SK-N-SH (cell line): Measurements from ENCODE around the gene EYA2. TPM values are rescaled to one million over a fixed set of nuclear protein-coding genes. Genes with fewer than 3 reads are reported as not detected.

Source experiments
- CTCF ChIA-PET: fragments of 300-600, 350-600 bp; formaldehyde crosslinking; extraction: SDS; loops from one replicate; lab custom pipeline; 2021; lab: Yijun Ruan, JAX
- POLR2A ChIA-PET: fragments of 350-600 bp; sonication (Branson Sonifier 250); formaldehyde crosslinking; extraction: SDS; loops from one replicate; lab custom pipeline; 2020; ENCODE audit warnings: antibody characterized with exemption, inconsistent platforms; lab: Yijun Ruan, JAX
- DNase-seq: peaks from one replicate; pipeline ENCODE4 v3.0.0; 2012
- H2AFZ ChIP-seq: fragments of 200-600 bp; sonication (generic); 2 replicates; pipeline ENCODE4 v1.8.1; 2016; ENCODE audit warnings: antibody characterized with exemption, mild to moderate bottlenecking, low read depth
- H3F3A ChIP-seq: fragments of 200-600 bp; sonication (generic); replicated peaks from 2 replicates; pipeline ENCODE3; 2016; ENCODE audit warnings: antibody characterized with exemption, mild to moderate bottlenecking; ENCODE audit not compliant: insufficient read depth
- H3K27ac ChIP-seq, 2 experiments: fragments of 200-500 bp in 1 of 2; fragments of 200-600 bp in 1 of 2; sonication (Bioruptor generic) in 1 of 2; sonication (generic), shearing (Covaris generic) in 1 of 2; 2 replicates each; pipeline versions ENCODE4 v1.5.1 to v1.6.1; 2014 to 2016; ENCODE audit warnings: low read depth in 2 of 2, inconsistent platforms in 1 of 2, low read length in 1 of 2, mild to moderate bottlenecking in 1 of 2, mixed read lengths in 1 of 2
- H3K27me3 ChIP-seq: fragments of 200-600 bp; sonication (generic), shearing (Covaris generic); 2 replicates; pipeline ENCODE4 v1.6.1; 2016; ENCODE audit warnings: mixed run types; ENCODE audit not compliant: insufficient read depth
- H3K36me3 ChIP-seq, 2 experiments: fragments of 200-500 bp in 1 of 2; fragments of 200-600 bp in 1 of 2; sonication (Bioruptor generic) in 1 of 2; sonication (generic) in 1 of 2; replicated peaks in 1 of 2; 2 replicates each; pipeline versions ENCODE3 to v1.5.1; 2014 to 2016; ENCODE audit warnings: low read length in 1 of 2, mild to moderate bottlenecking in 1 of 2; ENCODE audit not compliant: insufficient read depth in 2 of 2, control insufficient read depth in 1 of 2
- H3K4me1 ChIP-seq, 2 experiments: fragments of 200-500 bp in 1 of 2; fragments of 200-600 bp in 1 of 2; sonication (Bioruptor generic) in 1 of 2; sonication (generic), shearing (Covaris generic) in 1 of 2; 2 replicates each; pipeline versions ENCODE4 v1.5.1 to v1.6.1; 2014 to 2016; ENCODE audit warnings: low read depth in 1 of 2, low read length in 1 of 2, mixed run types in 1 of 2; ENCODE audit not compliant: insufficient read depth in 2 of 2, control insufficient read depth in 1 of 2
- H3K4me2 ChIP-seq: fragments of 200-600 bp; sonication (generic), shearing (Covaris generic); 2 replicates; pipeline ENCODE4 v1.6.1; 2017; ENCODE audit warnings: mixed run types
- H3K4me3 ChIP-seq, 2 experiments: fragments of 200-500 bp in 1 of 2; fragments of 200-600 bp in 1 of 2; sonication (Bioruptor generic) in 1 of 2; sonication (generic), shearing (Covaris generic) in 1 of 2; 2 replicates each; pipeline versions ENCODE4 v1.5.1 to v1.8.1; 2014 to 2016; ENCODE audit warnings: low read depth in 2 of 2, inconsistent platforms in 1 of 2, low read length in 1 of 2, mild to moderate bottlenecking in 1 of 2, mixed read lengths in 1 of 2, moderate library complexity in 1 of 2
- H3K79me2 ChIP-seq: fragments of 200-600 bp; sonication (generic); 2 replicates; pipeline ENCODE4 v1.8.1; 2017; ENCODE audit warnings: mild to moderate bottlenecking; ENCODE audit not compliant: insufficient read depth
- H3K9ac ChIP-seq: fragments of 200-600 bp; sonication (generic); 2 replicates; pipeline ENCODE4 v1.6.1; 2017; ENCODE audit warnings: mixed run types
- H3K9me2 ChIP-seq: fragments of 200-600 bp; sonication (generic); 2 replicates; pipeline ENCODE4 v1.6.1; 2017; ENCODE audit warnings: mixed run types
- H3K9me3 ChIP-seq: fragments of 200-600 bp; sonication (generic); 2 replicates; pipeline ENCODE4 v1.6.1; 2017; ENCODE audit warnings: mixed run types, mild to moderate bottlenecking, moderate library complexity
- H4K20me1 ChIP-seq: fragments of 200-600 bp; sonication (generic); 2 replicates; pipeline ENCODE4 v1.6.1; 2017; ENCODE audit warnings: mild to moderate bottlenecking, mixed run types; ENCODE audit not compliant: insufficient read depth
- ELF1 ChIP-seq: IDR thresholded peaks from 2 replicates; pipeline ENCODE4 v1.4.0; 2012
- EP300 ChIP-seq, 2 experiments: IDR thresholded peaks; 2 replicates each; pipeline versions ENCODE4 v1.4.0 to v1.6.1; 2012; ENCODE audit warnings: borderline replicate concordance in 1 of 2, low read depth in 1 of 2, low read length in 1 of 2
- EZH2phosphoT487 ChIP-seq: fragments of 200-600 bp; sonication (generic); IDR thresholded peaks from 2 replicates; pipeline ENCODE4 v1.6.1; 2017; ENCODE audit warnings: low read depth, mixed run types, mild to moderate bottlenecking, antibody characterized with exemption, moderate library complexity, borderline replicate concordance
- FOSL2 ChIP-seq: IDR thresholded peaks from 2 replicates; pipeline ENCODE4 v1.4.0; 2012; ENCODE audit warnings: low read depth, mild to moderate bottlenecking, moderate library complexity, borderline replicate concordance
- GABPA ChIP-seq: IDR thresholded peaks from 2 replicates; pipeline ENCODE4 v1.4.0; 2012; ENCODE audit warnings: low read depth, mild to moderate bottlenecking
- GATA2 ChIP-seq: sonication (generic); formaldehyde crosslinking; IDR thresholded peaks from 2 replicates; pipeline ENCODE4 v1.5.0; 2020; ENCODE audit warnings: mild to moderate bottlenecking, missing genetic modification reagents
- IRF3 ChIP-seq: fragments of 150-350 bp; IDR thresholded peaks from 2 replicates; pipeline ENCODE4 v1.6.1; 2016; ENCODE audit warnings: mild to moderate bottlenecking, low read depth, low read length
- MAX ChIP-seq: IDR thresholded peaks from 2 replicates; pipeline ENCODE4 v1.4.0; 2012; ENCODE audit warnings: low read depth
- MEF2A ChIP-seq: IDR thresholded peaks from 2 replicates; pipeline ENCODE4 v1.4.0; 2012; ENCODE audit warnings: low read depth, borderline replicate concordance
- MXI1 ChIP-seq: IDR thresholded peaks from 2 replicates; pipeline ENCODE4 v1.6.1; 2012; ENCODE audit warnings: mild to moderate bottlenecking, low read depth, low read length, improper control_type of control experiment
- NRF1 ChIP-seq: IDR thresholded peaks from 2 replicates; pipeline ENCODE4 v1.6.1; 2012; ENCODE audit warnings: low read depth, mild to moderate bottlenecking, low read length
- RCOR1 ChIP-seq: fragments of 150-350 bp; IDR thresholded peaks from 2 replicates; pipeline ENCODE4 v1.6.1; 2017; ENCODE audit warnings: antibody characterized with exemption, low read length
- SIN3A ChIP-seq: IDR thresholded peaks from 2 replicates; pipeline ENCODE4 v1.6.1; 2012; ENCODE audit warnings: low read depth, mild to moderate bottlenecking, low read length, moderate library complexity, borderline replicate concordance
- TAF1 ChIP-seq: IDR thresholded peaks from 2 replicates; pipeline ENCODE4 v1.6.1; 2012; ENCODE audit warnings: low read depth, mild to moderate bottlenecking, low read length, moderate library complexity, borderline replicate concordance
- TCF12 ChIP-seq: IDR thresholded peaks from 2 replicates; pipeline ENCODE4 v1.4.0; 2012
- YY1 ChIP-seq: IDR thresholded peaks from 2 replicates; pipeline ENCODE4 v1.4.0; 2012; ENCODE audit warnings: low read depth, mild to moderate bottlenecking
- ZBTB33 ChIP-seq: IDR thresholded peaks from 2 replicates; pipeline ENCODE4 v1.4.0; 2012; ENCODE audit warnings: low read depth, borderline replicate concordance
- WGBS: methylation state at CpG from one replicate; pipeline ENCODE4 v1.1.6; 2017; ENCODE audit warnings: low lambda C conversion rate; 5-methylcytosine and 5-hydroxymethylcytosine counted together
- polyA plus RNA-seq, 3 experiments: library from polyadenylated mRNA; depleted of rRNA; stranded (reverse); fragments of >200 nt; gene quantifications; 2 replicates each; pipeline ENCODE4 v1.2.3, GENCODE V29; 2012
- TF ChIP-seq, protein P1 (sequence below): fragments of 150-350 bp; IDR thresholded peaks from 2 replicates; pipeline ENCODE4 v1.6.1; 2017; ENCODE audit warnings: antibody characterized with exemption, low read length, low read depth, borderline replicate concordance

Gene EYA2
- polyA plus RNA-seq, 1 of the 3 experiments (the other 2 are of a cell fraction): 0.05 TPM

DNA sequence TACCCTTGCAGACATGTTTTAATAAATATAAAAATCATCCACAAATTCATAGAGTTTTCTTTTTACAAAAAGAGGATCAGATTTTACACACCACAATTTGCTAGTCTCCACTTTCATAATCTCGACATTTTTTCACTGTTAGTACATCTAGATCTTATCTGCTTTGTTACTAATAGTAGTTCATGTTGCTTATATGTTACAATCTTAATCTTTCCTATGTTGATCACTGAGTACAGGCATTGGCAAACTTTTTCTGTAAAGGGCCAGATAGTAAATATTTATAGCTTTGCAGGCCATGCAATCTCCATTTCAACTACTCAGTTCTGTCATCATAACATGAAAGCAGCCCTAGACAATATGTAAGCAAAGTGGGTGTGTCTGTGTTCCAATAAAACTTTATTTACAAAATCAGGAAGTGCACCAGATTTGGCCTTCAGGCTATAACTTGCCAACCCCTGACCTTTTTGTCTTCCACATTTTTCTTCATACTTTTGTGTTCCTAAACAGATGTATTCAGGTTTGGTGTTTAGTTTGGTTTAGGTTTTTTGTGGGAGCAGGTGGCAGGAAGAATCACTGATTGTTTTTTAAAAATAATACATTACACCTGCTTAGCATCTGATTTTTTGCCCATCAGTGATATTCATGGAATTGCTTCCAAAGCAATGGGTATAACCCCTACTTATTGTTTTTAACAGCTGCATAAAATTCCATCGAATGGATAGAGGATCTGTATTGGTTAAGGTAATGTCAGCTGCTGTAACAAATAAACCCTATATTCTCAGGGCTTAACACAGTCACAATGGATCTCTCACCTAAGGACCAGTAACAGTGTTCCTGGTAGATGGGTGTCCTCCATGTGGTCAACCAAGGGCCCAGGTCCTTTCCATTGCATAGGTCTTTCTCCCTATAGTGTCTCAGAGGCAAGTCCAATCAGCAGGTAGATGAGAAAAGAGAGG lies 61.2 kb downstream of the EYA2 start:
- Histone ChIP-seq H3K27ac (no peak overlapping the region), H3K79me2 (no peaks in the 10 kb centered on the region), H3K9me3 (no peaks in the 10 kb centered on the region), H2AFZ (peak overlapping the region; percentile 29), H3F3A (peaks cover 6% of the 10 kb centered on the region), H3K4me3 (no peak overlapping the region), H3K4me2 (no peak overlapping the region), H3K27me3 (no peaks in the 10 kb centered on the region; the same call in 1 of the 2 replicates), H3K36me3 (no peaks in the 10 kb centered on the region), H3K9ac (no peak overlapping the region), H4K20me1 (no peaks in the 10 kb centered on the region), H3K4me1 (no peaks in the 10 kb centered on the region), H3K9me2 (no peaks in the 10 kb centered on the region)
- WGBS: 44% methylated on average over 2 of the region's 2 CpGs
- DNase-seq: no peak
- ChIA-PET POLR2A (no interaction called here), CTCF (no interaction called here)
- TF ChIP-seq TAF1 (no peak), MAX (no peak), RCOR1 (no peak), EZH2phosphoT487 (no peak), FOSL2 (no peak), GABPA (no peak), SIN3A (no peak), IRF3 (no peak), TCF12 (no peak), MEF2A (no peak), YY1 (no peak), MXI1 (no peak), ZBTB33 (no peak), NRF1 (no peak), EP300 (IDR thresholded peaks at IDR 0.05; ENCODE audit: borderline replicate concordance in 1 of 2, low read depth in 1 of 2, low read length in 1 of 2) (no peak), GATA2 (no peak), ELF1 (no peak)
- TF ChIP-seq, protein P1, sequence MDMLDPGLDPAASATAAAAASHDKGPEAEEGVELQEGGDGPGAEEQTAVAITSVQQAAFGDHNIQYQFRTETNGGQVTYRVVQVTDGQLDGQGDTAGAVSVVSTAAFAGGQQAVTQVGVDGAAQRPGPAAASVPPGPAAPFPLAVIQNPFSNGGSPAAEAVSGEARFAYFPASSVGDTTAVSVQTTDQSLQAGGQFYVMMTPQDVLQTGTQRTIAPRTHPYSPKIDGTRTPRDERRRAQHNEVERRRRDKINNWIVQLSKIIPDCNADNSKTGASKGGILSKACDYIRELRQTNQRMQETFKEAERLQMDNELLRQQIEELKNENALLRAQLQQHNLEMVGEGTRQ: no peak
- TF ChIP-seq, all 33 proteins: peak for 0
